IMR-90 (cell line): ENCODE data around the gene NEAT1. TPM values are rescaled to one million over a fixed set of nuclear protein-coding genes. Genes with fewer than 3 reads are reported as not detected.
A peak's percentile ranks its signal among the peaks of the same experiment; 100 is the strongest.

Experiments used
- ATAC-seq: fragments of 200-7000 bp; cut with Tn5 transposase; 2 replicates; pipeline ENCODE4 v1.9.1; 2020; ENCODE audit warnings: low read depth, mild to moderate bottlenecking, moderate library complexity
- BruUV-seq: library from RNA; stranded (reverse); fragments of 400-500 nt; replicated peaks from 2 replicates; lab custom pipeline; 2021; lab: Mats Ljungman, UMichigan
- CTCF ChIA-PET: fragments of 300-600 bp; formaldehyde crosslinking; extraction: SDS; loops from one replicate; lab custom pipeline; 2021; ENCODE audit warnings: antibody characterized with exemption; lab: Yijun Ruan, JAX
- POLR2A ChIA-PET: fragments of 300-600 bp; sonication (Branson Sonifier 250); formaldehyde crosslinking; loops from one replicate; lab custom pipeline; 2022; ENCODE audit warnings: antibody characterized with exemption; ENCODE audit not compliant: unreplicated experiment; lab: Charles Lee
- DNase-seq: peaks from one replicate; pipeline ENCODE4 v3.0.0; 2013
- H2AFZ ChIP-seq: replicated peaks from 2 replicates; pipeline ENCODE3; 2013; ENCODE audit warnings: low read length, mild to moderate bottlenecking; ENCODE audit not compliant: poor library complexity
- H2AK5ac ChIP-seq: 2 replicates; pipeline ENCODE4 v1.6.1; 2013; ENCODE audit warnings: low read depth, low read length, inconsistent platforms
- H2AK9ac ChIP-seq: replicated peaks from 2 replicates; pipeline ENCODE3; 2013; ENCODE audit warnings: mild to moderate bottlenecking, low read depth, low read length, moderate library complexity; ENCODE audit not compliant: poor library complexity
- H2BK120ac ChIP-seq: 2 replicates; pipeline ENCODE4 v1.6.1; 2013; ENCODE audit warnings: low read depth, low read length, inconsistent platforms
- H2BK15ac ChIP-seq: 3 replicates; pipeline ENCODE4 v1.6.1; 2013; ENCODE audit warnings: low read depth, low read length, inconsistent platforms
- H2BK20ac ChIP-seq: 2 replicates; pipeline ENCODE4 v1.6.1; 2013; ENCODE audit warnings: low read depth, mild to moderate bottlenecking, inconsistent platforms, low read length, moderate library complexity
- H2BK5ac ChIP-seq: 2 replicates; pipeline ENCODE4 v1.6.1; 2013; ENCODE audit warnings: mild to moderate bottlenecking, low read depth, low read length, inconsistent platforms; ENCODE audit not compliant: poor library complexity, severe bottlenecking
- H3K14ac ChIP-seq: replicated peaks from 2 replicates; pipeline ENCODE4 v1.6.1; 2013; ENCODE audit warnings: low read depth, low read length, inconsistent platforms
- H3K18ac ChIP-seq: 2 replicates; pipeline ENCODE4 v1.6.1; 2013; ENCODE audit warnings: low read depth, low read length, control low read depth
- H3K23ac ChIP-seq: 2 replicates; pipeline ENCODE4 v1.6.1; 2013; ENCODE audit warnings: low read depth, low read length, inconsistent platforms
- H3K27ac ChIP-seq: 2 replicates; pipeline ENCODE4 v1.5.1; 2013; ENCODE audit warnings: mild to moderate bottlenecking, control low read depth, low read length; ENCODE audit not compliant: insufficient read depth
- H3K27me3 ChIP-seq: 2 replicates; pipeline ENCODE4 v1.6.1; 2013; ENCODE audit warnings: low read length; ENCODE audit not compliant: control insufficient read depth, insufficient read depth
- H3K36me3 ChIP-seq: 2 replicates; pipeline ENCODE4 v1.6.1; 2013; ENCODE audit warnings: low read length, mixed read lengths; ENCODE audit not compliant: control insufficient read depth, insufficient read depth
- H3K4ac ChIP-seq: 2 replicates; pipeline ENCODE4 v1.6.1; 2013; ENCODE audit warnings: low read depth, low read length, inconsistent platforms
- H3K4me1 ChIP-seq: 2 replicates; pipeline ENCODE4 v1.6.1; 2013; ENCODE audit warnings: low read length, mixed read lengths; ENCODE audit not compliant: control insufficient read depth, insufficient read depth
- H3K4me2 ChIP-seq: 2 replicates; pipeline ENCODE4 v1.6.1; 2013; ENCODE audit warnings: low read depth, mild to moderate bottlenecking, control low read depth, low read length, moderate library complexity
- H3K4me3 ChIP-seq: 2 replicates; pipeline ENCODE4 v1.5.1; 2013; ENCODE audit warnings: low read depth, mild to moderate bottlenecking, control low read depth, low read length, moderate library complexity; ENCODE audit not compliant: insufficient read depth
- H3K56ac ChIP-seq: 2 replicates; pipeline ENCODE4 v1.6.1; 2013; ENCODE audit warnings: low read length, inconsistent platforms; ENCODE audit not compliant: insufficient read depth; ENCODE audit errors: extremely low read depth
- H3K79me1 ChIP-seq, 2 experiments: 2 replicates each; pipeline ENCODE4 v1.6.1; 2013; ENCODE audit warnings: low read length in 2 of 2, inconsistent platforms in 1 of 2, low read depth in 1 of 2
- H3K9ac ChIP-seq: 2 replicates; pipeline ENCODE4 v1.6.1; 2013; ENCODE audit warnings: low read depth, low read length, control low read depth
- H3K9me1 ChIP-seq: 2 replicates; pipeline ENCODE4 v1.6.1; 2013; ENCODE audit warnings: low read length, inconsistent platforms; ENCODE audit not compliant: insufficient read depth
- H3K9me3 ChIP-seq: 2 replicates; pipeline ENCODE4 v1.6.1; 2013; ENCODE audit warnings: low read length; ENCODE audit not compliant: control insufficient read depth, insufficient read depth
- H4K20me1 ChIP-seq: 2 replicates; pipeline ENCODE4 v1.6.1; 2013; ENCODE audit warnings: low read length, inconsistent platforms; ENCODE audit not compliant: insufficient read depth
- H4K5ac ChIP-seq: 2 replicates; pipeline ENCODE4 v1.6.1; 2013; ENCODE audit warnings: mild to moderate bottlenecking, low read depth, low read length, control low read depth
- H4K8ac ChIP-seq, 2 experiments: 2 replicates each; pipeline ENCODE4 v1.6.1; 2013; ENCODE audit warnings: low read depth in 2 of 2, low read length in 2 of 2, control low read depth in 1 of 2, inconsistent platforms in 1 of 2
- H4K91ac ChIP-seq: 2 replicates; pipeline ENCODE4 v1.6.1; 2013; ENCODE audit warnings: low read depth, low read length, inconsistent platforms; ENCODE audit not compliant: insufficient read depth
- BHLHE40 ChIP-seq: fragments of 150-350 bp; IDR thresholded peaks from 2 replicates; pipeline ENCODE4 v1.6.1; 2016; ENCODE audit warnings: mild to moderate bottlenecking, low read depth, low read length
- CEBPB ChIP-seq: IDR thresholded peaks from 2 replicates; pipeline ENCODE4 v1.6.1; 2012; ENCODE audit warnings: low read depth, low read length, improper control_type of control experiment
- ELK1 ChIP-seq: fragments of 150-350 bp; IDR thresholded peaks from 2 replicates; pipeline ENCODE4 v1.6.1; 2016; ENCODE audit warnings: low read depth, mild to moderate bottlenecking, low read length, moderate library complexity, borderline replicate concordance
- FOS ChIP-seq: fragments of 150-350 bp; IDR thresholded peaks from 2 replicates; pipeline ENCODE4 v1.6.1; 2016; ENCODE audit warnings: low read depth, low read length
- MXI1 ChIP-seq: IDR thresholded peaks from 2 replicates; pipeline ENCODE4 v1.6.1; 2012; ENCODE audit warnings: low read depth, mild to moderate bottlenecking, low read length, moderate library complexity, borderline replicate concordance
- NFE2L2 ChIP-seq: fragments of 150-350 bp; IDR thresholded peaks from 2 replicates; pipeline ENCODE4 v1.6.1; 2016; ENCODE audit warnings: low read depth, mild to moderate bottlenecking, low read length
- RFX5 ChIP-seq: IDR thresholded peaks from 2 replicates; pipeline ENCODE4 v1.8.0; 2012; ENCODE audit warnings: low read depth, mild to moderate bottlenecking, low read length, moderate library complexity
- WGBS, 2 experiments: methylation state at CpG; one replicate each; pipeline versions ENCODE4 v1.1.5 to v1.1.7; 2013; ENCODE audit warnings: missing lambda C conversion rate in 2 of 2; ENCODE audit not compliant: insufficient read length in 1 of 2; ENCODE audit errors: extremely low coverage in 2 of 2; 5-methylcytosine and 5-hydroxymethylcytosine counted together
- dilution Hi-C: fragments of 300-500 bp; cut with HindIII; formaldehyde crosslinking; loops from one replicate; pipeline ENCODE4 v1.14.3; 2018; ENCODE audit warnings: low sequenced_read_pairs; ENCODE audit not compliant: unreplicated experiment
- in situ Hi-C: fragments of 300-500 bp; cut with MboI; formaldehyde crosslinking; loops from 3 replicates; pipeline ENCODE4 v1.14.3; 2019; ENCODE audit warnings: low sequenced_read_pairs, inconsistent platforms, mixed read lengths
- intact Hi-C: fragments of 100-400 bp; cut with micrococcal nuclease; formaldehyde crosslinking; loops from 2 replicates; pipeline ENCODE4 v1.10.0; 2022
- polyA plus RNA-seq, 3 experiments: library from polyadenylated mRNA; depleted of rRNA; stranded (reverse); fragments of >200 nt; gene quantifications; 2 replicates each; pipeline ENCODE4 v1.2.3, GENCODE V29; 2012; ENCODE audit warnings: low replicate concordance in 1 of 3
- total RNA-seq: library from RNA; depleted of rRNA; stranded (reverse); fragments of >200 nt; gene quantifications from 2 replicates; pipeline ENCODE4 v1.2.3, GENCODE V29; 2012

The NEAT1 gene
- total and polyA plus RNA-seq, 2 of the 4 experiments (the other 2 are of a cell fraction) = 30.1 to 114 TPM

DNA sequence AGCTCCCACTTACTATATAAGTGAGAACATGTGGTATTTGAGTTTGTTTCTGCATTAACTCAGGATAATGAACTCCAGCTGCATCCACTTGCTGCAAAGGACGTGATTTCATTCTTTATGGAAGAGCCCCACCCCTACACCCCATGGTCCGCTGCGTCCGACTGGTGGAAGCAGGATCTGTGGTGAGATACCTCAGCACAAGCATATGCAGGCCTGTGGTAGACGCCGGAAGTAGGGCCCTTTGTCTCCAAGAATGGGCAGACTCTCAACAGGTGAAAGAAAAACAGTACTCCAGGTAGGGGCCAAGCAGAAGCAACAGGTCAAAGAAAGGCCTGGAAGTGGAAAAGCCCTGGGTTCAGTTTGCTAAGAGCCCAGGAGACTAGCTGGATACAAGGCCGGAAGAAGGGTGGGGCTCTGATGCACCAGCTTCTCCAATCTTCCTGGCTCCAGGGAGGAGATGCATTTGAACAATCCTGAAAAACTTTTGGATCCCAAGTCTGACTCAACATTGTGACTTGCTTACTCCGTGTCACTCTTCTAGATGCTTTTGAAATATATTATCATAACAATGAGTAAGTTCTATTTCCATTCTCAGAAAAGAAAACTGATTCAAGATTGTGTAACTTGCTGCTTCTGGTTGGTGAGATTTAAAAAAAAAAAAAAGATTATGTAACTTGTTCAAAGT lies 30.4 kb downstream of the NEAT1 start:
- in situ Hi-C loops (no loop called here), intact Hi-C loops (no loop called here), dilution Hi-C loops (no loop called here)
- H2AK9ac ChIP-seq = no peak overlapping the region
- H3K23ac ChIP-seq = no peak overlapping the region
- peaks cover 5 to 38% of the 10 kb centered on the region in 2 experiments; a peak in 3 of 4 replicates for H3K79me1 ChIP-seq
- whole genome bisulfite sequencing, 2 experiments = no CpG with 5 or more reads among the region's 8 CpGs
- no peak overlapping the region for H2AFZ ChIP-seq
- no TSS peak for BruUV-seq
- H3K4me3 ChIP-seq = no peak overlapping the region
- no peaks in the 10 kb centered on the region for H3K27me3 ChIP-seq
- TF ChIP-seq RFX5 = peak; percentile 33; the same call in 1 of the 2 replicates
- no peak for TF ChIP-seq NFE2L2
- no peak for TF ChIP-seq MXI1
- TF ChIP-seq FOS = 0 out of 2 replicates have a peak, but pooled peaks have one; percentile 6
- TF ChIP-seq ELK1 = no peak
- no peak for TF ChIP-seq BHLHE40
- TF ChIP-seq CEBPB = peak; percentile 93
- no peaks in the 10 kb centered on the region for H3K36me3 ChIP-seq
- H3K56ac ChIP-seq = no peak overlapping the region
- ChIA-PET CTCF (no interaction called here), POLR2A (interaction anchor here (0.6 to 1.0 kb wide), 4 partner anchors 24 to 55 kb away, joined by 3 to 6 read pairs (median 4); partner anchors contain the start of gene MALAT1)
- DNase-seq (peak; percentile 87), ATAC-seq (peak; percentile 15)
- 0 out of 2 replicates have a peak overlapping the region, but pooled peaks have one; percentile 4 for H2AK5ac ChIP-seq
- no peak overlapping the region for H3K9ac ChIP-seq
- no peak overlapping the region for H3K4me2 ChIP-seq
- H3K4me1 ChIP-seq = peaks cover 10% of the 10 kb centered on the region; the same call in 1 of the 2 replicates
- peak overlapping the region; percentile 30; the same call in 1 of the 2 replicates for H3K27ac ChIP-seq
- H2BK20ac ChIP-seq = no peak overlapping the region
- no peaks in the 10 kb centered on the region for H3K9me3 ChIP-seq
- peak overlapping the region; percentile 8; the same call in 1 of the 2 replicates for H3K4ac ChIP-seq
- peaks cover 6% of the 10 kb centered on the region; the same call in 1 of the 2 replicates for H3K9me1 ChIP-seq
- H4K8ac ChIP-seq = no peak overlapping the region
- no peak overlapping the region for H4K5ac ChIP-seq
- peak overlapping the region; percentile 31 for H2BK5ac ChIP-seq
- H4K91ac ChIP-seq = peak overlapping the region; percentile 47; the same call in 1 of the 2 replicates
- no peak overlapping the region for H2BK120ac ChIP-seq
- H3K18ac ChIP-seq = no peak overlapping the region
- H2BK15ac ChIP-seq = no peak overlapping the region
- no peak overlapping the region for H3K14ac ChIP-seq
- H4K20me1 ChIP-seq = peaks cover 25% of the 10 kb centered on the region
